Pons (tissue), 1 donor: ENCODE data around the gene TENT5C.

Experiments
- DNase-seq: peaks from one replicate; pipeline ENCODE4 v3.0.0-alpha.2; 2016; ENCODE audit warnings: low spot score

Gene TENT5C

GRCh38 chr1:117613969-117614729 lies 8.3 kb downstream of the TENT5C start:
- DNase-seq = no peak

GRCh38 chr1:117615474-117615873 lies 9.6 kb downstream of the TENT5C start:
- no peak for DNase-seq

- no peak for DNase-seq
Observed at GRCh38 chr1:117616356-117616755, 10.5 kb downstream of the TENT5C start.

- DNase-seq = no peak
Observed at GRCh38 chr1:117616967-117617366, 11.1 kb downstream of the TENT5C start.

GRCh38 chr1:117618450-117619122 lies 12.7 kb downstream of the TENT5C start:
- DNase-seq = no peak

GRCh38 chr1:117620440-117620839 lies 14.6 kb downstream of the TENT5C start:
- DNase-seq = no peak

- no peak for DNase-seq
Observed at GRCh38 chr1:117621316-117621715, 15.5 kb downstream of the TENT5C start.

- DNase-seq = no peak
Observed at GRCh38 chr1:117622726-117623125, 16.9 kb downstream of the TENT5C start.

GRCh38 chr1:117623141-117623540 lies 17.3 kb downstream of the TENT5C start:
- no peak for DNase-seq

- no peak for DNase-seq
Observed at GRCh38 chr1:117623698-117624097, 17.9 kb downstream of the TENT5C start.

- DNase-seq = no peak
Observed at GRCh38 chr1:117627546-117628130, 21.8 kb downstream of the TENT5C start.

- no peak for DNase-seq
Observed at GRCh38 chr1:117628343-117628742, 22.5 kb downstream of the TENT5C start.

- DNase-seq = no peak
Observed at GRCh38 chr1:117629625-117630422, 24.0 kb downstream of the TENT5C start.

- DNase-seq = no peak
Observed at GRCh38 chr1:117630423-117630998, 24.7 kb downstream of the TENT5C start.

- DNase-seq = no peak
Observed at GRCh38 chr1:117631359-117632160, 25.7 kb downstream of the TENT5C start.

GRCh38 chr1:117632269-117633067 lies 26.6 kb downstream of the TENT5C start:
- peak; percentile 7 for DNase-seq

GRCh38 chr1:117633068-117633345 lies 27.2 kb downstream of the TENT5C start:
- DNase-seq = no peak

- DNase-seq = no peak
Observed at GRCh38 chr1:117633423-117633822, 27.6 kb downstream of the TENT5C start.

- DNase-seq = no peak
Observed at GRCh38 chr1:117633936-117634335, 28.1 kb downstream of the TENT5C start.

- no peak for DNase-seq
Observed at GRCh38 chr1:117634631-117635030, 28.8 kb downstream of the TENT5C start.

GRCh38 chr1:117635805-117636204 lies 30.0 kb downstream of the TENT5C start:
- DNase-seq = no peak
